ENCODE results near the gene GLS2.
"Not testable (repeated sequence)": the region's sequence is repeated elsewhere in the genome, so short reads cannot be mapped to it uniquely, and the experiment has no call there.

The GLS2 gene

GRCh38 chr12:56448860-56449621 is 38.9 kb downstream of the GLS2 start, which contains the start of gene TIMELESS:
Gene TIMELESS (minus strand): TSS chr12:56449426. CDS start chr12:56434170, 15,256 bp downstream.
- DNase-seq (ENCODE audit: low read depth), result peak; percentile 80

- DNase-seq (ENCODE audit: low read depth), result not testable (repeated sequence)
Measured at GRCh38 chr12:56443208-56443607, 44.8 kb downstream of the GLS2 start.

- no peak for DNase-seq (ENCODE audit: low read depth)
Measured at GRCh38 chr12:56437430-56438176, 50.4 kb downstream of the GLS2 start.

- DNase-seq (ENCODE audit: low read depth), result no peak
Measured at GRCh38 chr12:56434828-56435227, 53.1 kb downstream of the GLS2 start.

- no peak for DNase-seq (ENCODE audit: low read depth)
Measured at GRCh38 chr12:56431850-56432249, 56.1 kb downstream of the GLS2 start.

GRCh38 chr12:56431288-56431687 is 56.7 kb downstream of the GLS2 start:
- DNase-seq (ENCODE audit: low read depth), result no peak

- DNase-seq (ENCODE audit: low read depth), result no peak
Measured at GRCh38 chr12:56425940-56426438, 62.0 kb downstream of the GLS2 start.

- no peak for DNase-seq (ENCODE audit: low read depth)
Measured at GRCh38 chr12:56425193-56425592, 62.8 kb downstream of the GLS2 start.

Measured in HS-27A (cell line).